OCI-LY3 (cell line): Measurements from ENCODE around the gene DNAJB14.

Experiments
- H2AFZ ChIP-seq: fragments of 200-600, 300-600 bp; shearing (Covaris generic); 2 replicates; pipeline ENCODE4 v1.6.0; 2014; ENCODE audit warnings: antibody characterized with exemption, low read depth, low read length
- H3K27ac ChIP-seq: fragments of 200-600, 300-600 bp; sonication (generic); 2 replicates; pipeline ENCODE4 v1.5.1; 2014; ENCODE audit warnings: mild to moderate bottlenecking, low read length, moderate library complexity, mixed read lengths
- H3K27me3 ChIP-seq: fragments of 200-600, 300-600 bp; sonication (generic); 2 replicates; pipeline ENCODE4 v1.6.1; 2014; ENCODE audit warnings: low read depth, low read length, mixed read lengths
- H3K36me3 ChIP-seq: fragments of 200-600, 300-600 bp; sonication (generic); replicated peaks from 2 replicates; pipeline ENCODE3; 2014; ENCODE audit warnings: low read depth, low read length, mixed read lengths
- H3K4me1 ChIP-seq: fragments of 300-600, 200-600 bp; sonication (generic); 2 replicates; pipeline ENCODE4 v1.6.1; 2014; ENCODE audit warnings: low read length, mixed read lengths
- H3K4me2 ChIP-seq: fragments of 200-600, 300-600 bp; sonication (generic); 2 replicates; pipeline ENCODE4 v1.6.1; 2014; ENCODE audit warnings: low read length, mixed read lengths
- H3K4me3 ChIP-seq: fragments of 300-600, 200-600 bp; sonication (generic); 2 replicates; pipeline ENCODE4 v1.5.1; 2014; ENCODE audit warnings: antibody characterized with exemption, mild to moderate bottlenecking, low read length, moderate library complexity
- H3K79me2 ChIP-seq: fragments of 300-600, 200-600 bp; shearing (Covaris generic); 2 replicates; pipeline ENCODE4 v1.6.1; 2014; ENCODE audit warnings: mild to moderate bottlenecking, low read length, mixed read lengths
- H3K9ac ChIP-seq: fragments of 300-600, 200-600 bp; shearing (Covaris generic); 2 replicates; pipeline ENCODE4 v1.6.0; 2014; ENCODE audit warnings: mild to moderate bottlenecking, low read length, moderate library complexity
- H3K9me3 ChIP-seq: fragments of 200-600, 300-600 bp; shearing (Covaris generic); 2 replicates; pipeline ENCODE4 v1.6.1; 2014; ENCODE audit warnings: low read length, mixed read lengths; ENCODE audit not compliant: insufficient read depth
- H4K20me1 ChIP-seq: fragments of 200-600, 300-600 bp; sonication (generic); 2 replicates; pipeline ENCODE4 v1.6.1; 2016; ENCODE audit warnings: low read length, mixed read lengths; ENCODE audit not compliant: insufficient read depth
- EZH2phosphoT487 ChIP-seq: fragments of 200-600 bp; shearing (Covaris generic); IDR thresholded peaks from 2 replicates; pipeline ENCODE4 v1.6.1; 2018; ENCODE audit warnings: antibody characterized with exemption, mixed run types, low read depth
- TF ChIP-seq, protein P1 (sequence below): fragments of 200-600, 300-600 bp; sonication (generic); IDR thresholded peaks from 2 replicates; pipeline ENCODE4 v1.5.1; 2014; ENCODE audit warnings: antibody characterized with exemption, low read length, low read depth

DNAJB14 gene

DNA sequence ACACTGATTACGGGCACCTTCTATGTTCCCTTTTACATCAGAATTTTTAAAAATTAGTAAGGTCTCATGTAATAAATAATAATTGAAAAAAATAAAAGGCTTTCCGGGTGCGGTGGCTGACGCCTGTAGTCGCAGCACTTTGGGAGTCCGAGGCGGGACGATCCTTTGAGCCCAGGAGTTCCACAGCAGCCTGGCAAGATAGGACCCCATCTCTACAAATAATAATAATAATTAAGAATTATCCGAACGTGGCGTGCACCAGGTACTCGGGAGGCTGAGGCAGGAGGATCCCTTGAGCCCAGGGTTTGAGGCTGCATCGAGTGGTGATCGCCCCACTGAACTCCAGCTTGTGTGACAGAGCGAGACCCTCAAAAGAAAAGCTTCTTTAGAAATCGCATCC lies 51.4 kb downstream of the DNAJB14 start:
- TF ChIP-seq, protein P1, sequence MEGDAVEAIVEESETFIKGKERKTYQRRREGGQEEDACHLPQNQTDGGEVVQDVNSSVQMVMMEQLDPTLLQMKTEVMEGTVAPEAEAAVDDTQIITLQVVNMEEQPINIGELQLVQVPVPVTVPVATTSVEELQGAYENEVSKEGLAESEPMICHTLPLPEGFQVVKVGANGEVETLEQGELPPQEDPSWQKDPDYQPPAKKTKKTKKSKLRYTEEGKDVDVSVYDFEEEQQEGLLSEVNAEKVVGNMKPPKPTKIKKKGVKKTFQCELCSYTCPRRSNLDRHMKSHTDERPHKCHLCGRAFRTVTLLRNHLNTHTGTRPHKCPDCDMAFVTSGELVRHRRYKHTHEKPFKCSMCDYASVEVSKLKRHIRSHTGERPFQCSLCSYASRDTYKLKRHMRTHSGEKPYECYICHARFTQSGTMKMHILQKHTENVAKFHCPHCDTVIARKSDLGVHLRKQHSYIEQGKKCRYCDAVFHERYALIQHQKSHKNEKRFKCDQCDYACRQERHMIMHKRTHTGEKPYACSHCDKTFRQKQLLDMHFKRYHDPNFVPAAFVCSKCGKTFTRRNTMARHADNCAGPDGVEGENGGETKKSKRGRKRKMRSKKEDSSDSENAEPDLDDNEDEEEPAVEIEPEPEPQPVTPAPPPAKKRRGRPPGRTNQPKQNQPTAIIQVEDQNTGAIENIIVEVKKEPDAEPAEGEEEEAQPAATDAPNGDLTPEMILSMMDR: no peak
- Histone ChIP-seq H4K20me1 (no peaks in the 10 kb centered on the region), H3K27ac (peak overlapping the region; percentile 34; the same call in 1 of the 2 replicates), H2AFZ (no peak overlapping the region), H3K4me3 (peak overlapping the region; percentile 78), H3K4me2 (peak overlapping the region; percentile 71), H3K79me2 (peaks cover 31% of the 10 kb centered on the region), H3K36me3 (no peaks in the 10 kb centered on the region), H3K9me3 (no peaks in the 10 kb centered on the region), H3K9ac (peak overlapping the region; percentile 57), H3K27me3 (no peaks in the 10 kb centered on the region), H3K4me1 (peaks cover 6% of the 10 kb centered on the region)

DNA sequence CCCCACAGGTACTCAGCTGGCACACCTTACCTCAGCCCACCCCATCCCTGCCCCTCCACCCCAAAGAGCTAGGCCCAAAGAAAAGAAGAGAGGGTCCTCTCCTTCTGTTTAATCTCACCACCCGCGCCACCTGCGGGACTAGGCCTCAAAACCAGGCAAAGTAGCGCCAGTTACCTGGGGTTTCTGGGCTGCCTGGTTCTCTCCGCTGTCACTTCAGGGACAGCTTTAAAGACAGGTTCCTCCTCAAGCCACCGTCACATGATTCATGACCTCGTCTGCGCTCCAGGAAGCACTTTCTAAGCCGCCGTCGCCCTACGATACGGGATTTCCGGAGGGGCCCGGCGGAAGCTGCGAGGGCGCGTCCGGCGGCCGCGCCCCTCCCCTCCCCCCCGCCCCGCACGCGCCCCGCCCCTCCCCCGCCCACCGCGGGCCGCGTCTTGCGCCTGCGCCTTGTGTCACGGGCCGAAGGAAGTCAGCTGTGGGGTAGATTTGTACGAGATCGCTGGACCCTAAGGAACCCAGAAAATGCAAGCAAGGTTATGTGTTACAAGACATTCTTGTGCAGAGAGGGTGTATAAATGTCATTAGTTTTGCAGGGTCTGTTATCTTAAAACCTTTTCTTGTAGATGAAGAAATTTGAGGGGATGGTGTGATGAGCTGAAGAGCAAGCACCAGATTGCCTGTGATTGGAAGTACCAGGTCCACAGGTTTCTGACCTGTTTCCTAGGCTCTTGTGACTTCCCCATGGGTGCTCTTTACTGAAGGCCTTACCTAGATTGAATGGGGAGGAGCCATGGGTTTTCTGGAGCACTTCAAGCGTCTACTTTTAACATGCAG lies 52.0 kb downstream of the DNAJB14 start, which contains the start of gene LAMTOR3:
LAMTOR3 (minus strand) TSS at position 267 of the 837 bp plus-strand sequence. CDS start 464 bp downstream, outside the sequence.
- Histone ChIP-seq H3K4me3 (peak within 1 kb of the TSS; percentile 84), H3K79me2 (peaks cover 31% of the 10 kb centered on the region), H3K9ac (peak within 1 kb of the TSS; percentile 82), H3K4me2 (peak within 1 kb of the TSS; percentile 94), H3K27me3 (no peaks in the 10 kb centered on the region), H3K4me1 (peaks cover 6% of the 10 kb centered on the region), H3K36me3 (no peaks in the 10 kb centered on the region), H4K20me1 (no peaks in the 10 kb centered on the region), H3K9me3 (no peaks in the 10 kb centered on the region), H3K27ac (peak within 1 kb of the TSS; percentile 43), H2AFZ (peak within 1 kb of the TSS; percentile 16; the same call in 1 of the 2 replicates)
- no peak for TF ChIP-seq EZH2phosphoT487
- TF ChIP-seq, protein P1: no peak

DNA sequence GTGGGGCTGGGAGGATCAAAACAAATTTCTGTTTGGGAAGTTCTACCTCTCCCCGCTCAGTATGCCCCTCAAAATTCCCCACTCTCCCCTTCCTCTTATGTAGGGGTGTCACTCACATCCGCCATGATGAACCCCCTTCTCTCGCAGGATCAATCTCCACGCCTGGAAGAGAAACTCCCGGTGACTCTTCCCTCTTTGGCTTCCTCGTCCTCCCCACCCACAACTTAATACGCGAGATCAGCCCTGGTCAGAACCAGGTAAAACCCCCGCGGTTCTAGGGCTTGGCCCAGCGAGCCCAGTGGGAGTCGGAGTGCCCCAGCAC lies 52.6 kb downstream of the DNAJB14 start:
- Histone ChIP-seq H3K4me1 (peaks cover 6% of the 10 kb centered on the region), H3K27ac (peak overlapping the region; percentile 43), H2AFZ (peak overlapping the region; percentile 16; the same call in 1 of the 2 replicates)

DNA sequence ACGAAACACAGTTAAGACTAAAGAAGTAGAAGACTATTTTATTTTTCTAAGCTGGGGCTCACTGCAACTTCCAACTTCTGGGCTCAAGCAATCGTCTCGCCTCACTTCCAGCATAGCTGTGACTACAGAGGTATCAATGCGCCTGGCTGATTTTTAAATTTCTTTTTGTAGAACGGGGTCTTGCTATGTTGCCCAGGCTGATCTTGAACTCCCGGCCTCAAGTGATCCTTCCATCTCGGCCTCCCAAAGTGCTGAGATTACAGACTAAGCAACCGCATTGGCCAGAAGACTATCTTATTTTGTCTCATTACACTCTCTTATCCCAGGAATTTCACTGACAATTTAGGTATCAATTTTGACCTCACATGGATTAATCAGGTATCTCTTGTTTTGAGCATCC lies 53.4 kb downstream of the DNAJB14 start:
- Histone ChIP-seq H3K4me3 (peak overlapping the region; percentile 84), H3K27ac (no peak overlapping the region), H3K27me3 (no peaks in the 10 kb centered on the region), H3K36me3 (no peaks in the 10 kb centered on the region), H3K9ac (peak overlapping the region; percentile 82; the same call in 1 of the 2 replicates), H2AFZ (no peak overlapping the region), H3K9me3 (no peaks in the 10 kb centered on the region), H3K4me1 (peaks cover 6% of the 10 kb centered on the region), H3K4me2 (peak overlapping the region; percentile 94), H4K20me1 (no peaks in the 10 kb centered on the region), H3K79me2 (peaks cover 31% of the 10 kb centered on the region)
- TF ChIP-seq, protein P1: no peak
- TF ChIP-seq EZH2phosphoT487: no peak

More for the DNA sequence above, 52.6 kb downstream of the DNAJB14 start:
- TF ChIP-seq, protein P1: no peak
- TF ChIP-seq EZH2phosphoT487: no peak
- no peaks in the 10 kb centered on the region for H3K27me3 ChIP-seq
- peak overlapping the region; percentile 84 for H3K4me3 ChIP-seq
- H3K4me2 ChIP-seq: peak overlapping the region; percentile 94
- H3K9ac ChIP-seq: peak overlapping the region; percentile 82
- peaks cover 31% of the 10 kb centered on the region for H3K79me2 ChIP-seq
- no peaks in the 10 kb centered on the region for H4K20me1 ChIP-seq
- no peaks in the 10 kb centered on the region for H3K9me3 ChIP-seq
- no peaks in the 10 kb centered on the region for H3K36me3 ChIP-seq
